Keratinocyte (primary cell): ENCODE measurements around the gene ATXN7.

Experiments used
- CTCF ChIP-seq, 3 experiments: IDR thresholded peaks in 1 of 3; conservative IDR thresholded peaks in 1 of 3; optimal IDR thresholded peaks in 1 of 3; 2 replicates in 2 of 3; 3 replicates in 1 of 3; pipeline versions ENCODE3 to v1.5.1; 2011; ENCODE audit warnings: low read length in 3 of 3, mild to moderate bottlenecking in 3 of 3, moderate library complexity in 2 of 3, control low read depth in 1 of 3, inconsistent platforms in 1 of 3; ENCODE audit not compliant: insufficient read depth in 2 of 3; ENCODE audit errors: extremely low read depth in 1 of 3
- EZH2 ChIP-seq: IDR thresholded peaks from one replicate; pipeline ENCODE4 v1.6.1; 2012; ENCODE audit warnings: inconsistent platforms, mild to moderate bottlenecking, low read length, moderate library complexity

GRCh38 chr3:64028754-64029153 is 165.1 kb downstream of the ATXN7 start:
- TF ChIP-seq CTCF (optimal IDR thresholded peaks at IDR 0.05 in 1 of 3, IDR thresholded peaks at IDR 0.05 in 1 of 3, conservative IDR thresholded peaks at IDR 0.05 in 1 of 3; ENCODE audit: extremely low read depth in 1 of 3, insufficient read depth in 2 of 3, low read length in 3 of 3) (no peak), EZH2 (no peak)
